GM06990 (cell line): ENCODE data around the gene ADAMTS17.
"Not testable (repeated sequence)": the region's sequence is repeated elsewhere in the genome, so short reads cannot be mapped to it uniquely, and the experiment has no call there.

Experiments
- DNase-seq: peaks from one replicate; pipeline ENCODE4 v3.0.0-alpha.2; 2011; ENCODE audit not compliant: insufficient read length; ENCODE audit errors: extremely low read depth
- H3K27me3 ChIP-seq: replicated peaks from 2 replicates; pipeline ENCODE4 v1.6.0; 2011; ENCODE audit warnings: low read length; ENCODE audit not compliant: control insufficient read depth, insufficient read depth
- H3K36me3 ChIP-seq: 2 replicates; pipeline ENCODE4 v1.5.1; 2011; ENCODE audit warnings: low read length; ENCODE audit not compliant: control insufficient read depth, insufficient read depth
- H3K4me3 ChIP-seq: replicated peaks from 2 replicates; pipeline ENCODE4 v1.5.1; 2011; ENCODE audit warnings: low read depth, mild to moderate bottlenecking, control low read depth, low read length
- TF ChIP-seq, protein P1 (sequence below): IDR thresholded peaks from 2 replicates; pipeline ENCODE4 v1.5.1; 2011; ENCODE audit warnings: low read length, control low read depth, mild to moderate bottlenecking, inconsistent platforms; ENCODE audit not compliant: insufficient read depth, poor library complexity, severe bottlenecking

The ADAMTS17 gene

GRCh38 chr15:100073982-100074381, 267.8 kb downstream of the ADAMTS17 start:
- TF ChIP-seq, protein P1, sequence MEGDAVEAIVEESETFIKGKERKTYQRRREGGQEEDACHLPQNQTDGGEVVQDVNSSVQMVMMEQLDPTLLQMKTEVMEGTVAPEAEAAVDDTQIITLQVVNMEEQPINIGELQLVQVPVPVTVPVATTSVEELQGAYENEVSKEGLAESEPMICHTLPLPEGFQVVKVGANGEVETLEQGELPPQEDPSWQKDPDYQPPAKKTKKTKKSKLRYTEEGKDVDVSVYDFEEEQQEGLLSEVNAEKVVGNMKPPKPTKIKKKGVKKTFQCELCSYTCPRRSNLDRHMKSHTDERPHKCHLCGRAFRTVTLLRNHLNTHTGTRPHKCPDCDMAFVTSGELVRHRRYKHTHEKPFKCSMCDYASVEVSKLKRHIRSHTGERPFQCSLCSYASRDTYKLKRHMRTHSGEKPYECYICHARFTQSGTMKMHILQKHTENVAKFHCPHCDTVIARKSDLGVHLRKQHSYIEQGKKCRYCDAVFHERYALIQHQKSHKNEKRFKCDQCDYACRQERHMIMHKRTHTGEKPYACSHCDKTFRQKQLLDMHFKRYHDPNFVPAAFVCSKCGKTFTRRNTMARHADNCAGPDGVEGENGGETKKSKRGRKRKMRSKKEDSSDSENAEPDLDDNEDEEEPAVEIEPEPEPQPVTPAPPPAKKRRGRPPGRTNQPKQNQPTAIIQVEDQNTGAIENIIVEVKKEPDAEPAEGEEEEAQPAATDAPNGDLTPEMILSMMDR: no peak
- DNase-seq: no peak
- Histone ChIP-seq H3K36me3 (no peaks in the 10 kb centered on the region), H3K27me3 (no peaks in the 10 kb centered on the region), H3K4me3 (no peak overlapping the region)

DNA sequence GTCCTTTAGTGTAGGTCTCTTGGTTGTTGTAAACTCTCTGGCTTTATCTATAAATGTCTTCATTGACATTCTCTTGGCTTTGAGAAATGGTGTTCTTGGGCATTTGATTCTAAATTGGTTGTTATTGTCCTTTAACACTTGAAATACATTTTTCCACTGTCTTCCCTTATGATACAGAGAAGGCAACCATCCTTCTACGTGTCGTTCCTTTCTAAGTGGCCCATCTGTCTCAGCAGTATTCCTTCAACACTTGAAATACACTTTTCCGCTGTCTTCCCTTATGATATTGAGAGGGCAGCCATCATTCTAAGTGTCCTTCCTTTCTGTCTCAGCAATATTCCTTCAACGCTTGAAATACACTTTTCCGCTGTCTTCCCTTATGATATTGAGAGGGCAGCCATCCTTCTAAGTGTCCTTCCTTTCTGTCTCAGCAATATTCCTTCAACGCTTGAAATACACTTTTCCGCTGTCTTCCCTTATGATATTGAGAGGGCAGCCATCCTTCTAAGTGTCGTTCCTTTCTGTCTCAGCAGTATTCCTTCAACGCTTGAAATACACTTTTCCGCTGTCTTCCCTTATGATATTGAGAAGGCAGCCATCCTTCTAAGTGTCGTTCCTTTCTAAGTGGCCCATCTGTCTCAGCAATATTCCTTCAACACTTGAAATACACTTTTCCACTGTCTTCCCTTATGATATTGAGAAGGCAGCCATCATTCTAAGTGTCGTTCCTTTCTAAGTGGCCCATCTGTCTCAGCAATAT, 275.1 kb downstream of the ADAMTS17 start:
- DNase-seq, H3K36me3 ChIP-seq, H3K4me3 ChIP-seq, H3K27me3 ChIP-seq: not testable (repeated sequence)

DNA sequence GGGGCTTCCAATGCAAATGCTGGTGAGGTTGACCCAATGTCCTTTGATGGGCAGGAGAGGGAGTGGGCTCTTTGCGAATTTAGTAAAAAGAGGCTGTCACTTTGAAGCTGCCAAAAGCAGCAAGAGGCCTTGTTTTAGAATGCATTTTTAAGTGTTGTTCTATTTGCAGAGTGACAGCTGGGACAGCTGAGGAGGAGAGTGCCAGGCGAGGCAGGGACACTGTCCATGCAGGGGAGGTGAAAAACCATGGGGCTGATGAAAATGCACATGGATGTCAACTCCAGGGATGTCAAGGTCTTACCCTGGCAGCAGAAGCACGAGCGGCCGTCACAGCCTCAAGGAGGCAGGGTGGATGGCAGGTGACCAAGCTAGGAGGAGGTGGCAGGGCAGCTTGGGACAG, 279.8 kb downstream of the ADAMTS17 start:
- no peaks in the 10 kb centered on the region; the same call in 1 of the 2 replicates for H3K27me3 ChIP-seq
- DNase-seq: no peak
- no peaks in the 10 kb centered on the region for H3K36me3 ChIP-seq
- TF ChIP-seq, protein P1: no peak
- no peak overlapping the region for H3K4me3 ChIP-seq

DNA sequence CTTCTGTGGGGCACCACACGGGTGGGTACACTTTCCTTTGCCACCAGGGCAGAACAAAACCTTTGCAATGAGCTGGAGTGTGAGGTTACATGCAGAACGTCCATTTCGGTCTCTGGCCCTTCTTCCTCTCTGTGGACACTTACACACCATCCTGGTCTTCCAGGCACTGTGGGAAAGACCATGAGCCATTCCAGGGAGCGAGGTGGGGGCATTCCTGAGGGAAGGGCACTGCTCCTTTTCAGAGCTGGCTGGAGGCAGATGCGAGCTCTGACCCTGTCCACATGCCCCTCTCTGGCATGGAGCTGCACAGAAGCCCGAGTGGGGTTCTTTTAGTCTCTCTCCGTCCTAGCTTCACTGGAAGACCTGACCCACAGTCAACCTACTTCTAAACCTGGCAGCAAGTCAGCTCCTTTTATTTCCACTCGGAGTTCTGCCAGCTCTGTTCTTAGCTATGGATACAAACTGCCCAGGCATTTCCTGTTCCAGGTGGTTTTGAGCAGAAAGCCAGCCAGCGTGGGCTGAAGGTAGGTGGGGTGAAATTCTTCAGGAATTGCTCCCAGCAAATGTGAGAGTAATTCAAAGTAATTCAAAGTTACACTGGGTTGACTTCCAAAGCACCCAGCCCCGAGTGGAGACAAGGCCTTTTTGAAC, 281.4 kb downstream of the ADAMTS17 start:
- Histone ChIP-seq H3K4me3 (no peak overlapping the region), H3K36me3 (no peaks in the 10 kb centered on the region), H3K27me3 (no peaks in the 10 kb centered on the region; the same call in 1 of the 2 replicates)
- TF ChIP-seq, protein P1: no peak
- DNase-seq: no peak

GRCh38 chr15:100059521-100059920, 282.3 kb downstream of the ADAMTS17 start:
- TF ChIP-seq, protein P1: no peak
- no peak overlapping the region for H3K4me3 ChIP-seq
- no peak for DNase-seq
- no peaks in the 10 kb centered on the region for H3K36me3 ChIP-seq
- no peaks in the 10 kb centered on the region; the same call in 1 of the 2 replicates for H3K27me3 ChIP-seq

- no peaks in the 10 kb centered on the region for H3K36me3 ChIP-seq
- no peaks in the 10 kb centered on the region; the same call in 1 of the 2 replicates for H3K27me3 ChIP-seq
- no peak overlapping the region for H3K4me3 ChIP-seq
- TF ChIP-seq, protein P1: no peak
- no peak for DNase-seq
These were observed 282.7 kb downstream of the ADAMTS17 start for GRCh38 chr15:100059094-100059493.
